Kidney (tissue), 14 donors: ENCODE results near the gene PCGF6. TPM values are rescaled to one million over a fixed set of nuclear protein-coding genes. Genes with fewer than 3 reads are reported as not detected.

Source experiments
- DNase-seq, 5 donors: peaks; one replicate each; pipeline ENCODE4 v3.0.0-alpha.2; 2013 to 2020
- FAIRE-seq: peaks from 2 replicates; lab custom pipeline; 2012; peaks lifted over from hg19 to GRCh38; lab: Jason Lieb, UNC
- H3K27ac ChIP-seq, 2 donors: one replicate each; pipeline ENCODE4 v1.7.0; 2013; ENCODE audit warnings: low read depth in 2 of 2, low read length in 2 of 2, inconsistent platforms in 1 of 2
- H3K27me3 ChIP-seq: one replicate; pipeline ENCODE4 v1.7.1; 2013; ENCODE audit warnings: low read length, inconsistent platforms; ENCODE audit not compliant: control insufficient read depth, insufficient read depth
- H3K36me3 ChIP-seq, 3 donors: one replicate each; pipeline versions ENCODE4 v1.7.0 to v1.7.1; 2013; ENCODE audit warnings: low read length in 3 of 3, control low read depth in 1 of 3, inconsistent platforms in 1 of 3; ENCODE audit not compliant: insufficient read depth in 3 of 3, control insufficient read depth in 2 of 3
- H3K4me1 ChIP-seq, 3 donors: one replicate each; pipeline versions ENCODE4 v1.7.0 to v1.7.1; 2013; ENCODE audit warnings: low read length in 3 of 3, inconsistent platforms in 1 of 3, low read depth in 1 of 3; ENCODE audit not compliant: control insufficient read depth in 2 of 3, insufficient read depth in 2 of 3
- H3K4me3 ChIP-seq, 3 donors: one replicate each; pipeline versions ENCODE4 v1.7.0 to v1.8.1; 2013; ENCODE audit warnings: low read length in 3 of 3, control low read depth in 1 of 3, inconsistent platforms in 1 of 3
- H3K9ac ChIP-seq, 3 donors: one replicate each; pipeline versions ENCODE4 v1.7.0 to v1.7.1; 2013; ENCODE audit warnings: low read length in 3 of 3, control low read depth in 1 of 3, inconsistent platforms in 1 of 3
- H3K9me3 ChIP-seq, 3 donors: one replicate each; pipeline versions ENCODE4 v1.7.0 to v1.7.1; 2013; ENCODE audit warnings: low read length in 3 of 3, control low read depth in 1 of 3, inconsistent platforms in 1 of 3; ENCODE audit not compliant: control insufficient read depth in 2 of 3, insufficient read depth in 1 of 3
- CTCF ChIP-seq: IDR thresholded peaks from 3 replicates; pipeline ENCODE4 v1.5.1; 2012; ENCODE audit warnings: mild to moderate bottlenecking, moderate library complexity, borderline replicate concordance; ENCODE audit not compliant: insufficient read depth; ENCODE audit errors: extremely low read depth
- intact Hi-C: fragments of 100-400 bp; cut with DNase I; formaldehyde crosslinking; loops from one replicate; pipeline ENCODE4 v1.11.1; 2022
- polyA plus RNA-seq: library from polyadenylated mRNA; stranded (reverse); fragments of 350-450 nt; fragmentation: Illumina TruSeq; extraction: RNeasy Lipid Tissue Mini Kit (QIAGEN cat#74804); gene quantifications from one replicate; pipeline ENCODE4 v1.2.3, GENCODE V29; 2014; ENCODE audit warnings: low read depth, low replicate concordance; ENCODE audit not compliant: insufficient read depth
- total RNA-seq: library from RNA; stranded (reverse); fragmentation: NEBNext Ultra II Directional; extraction: Animal tissue kit (Norgen Biotek cat#: 25700); gene quantifications from one replicate; pipeline ENCODE4 v1.2.1, GENCODE V29; 2021
- donor health status: control.
- donor health status: control.
- donor health status: control.
- donor health status: control.
- donor health status: control.
- donor health status: DM: yes; HTN: yes; CAD: no.
- donor health status: Normal renal cell carcinoma (clear cell type).

Gene PCGF6
- total and polyA plus RNA-seq, 2 donors from 2014 or later: 3.0 to 6.3 TPM

GRCh38 chr10:103382769-103383168 is 31.8 kb upstream of the PCGF6 start:
- Histone ChIP-seq H3K4me1 (no peaks in the 10 kb centered on the region), H3K9ac (no peak overlapping the region), H3K9me3 (no peaks in the 10 kb centered on the region), H3K4me3 (no peak overlapping the region), H3K27ac (no peak overlapping the region), H3K36me3 (peaks cover 0 to 16% (median 9%) of the 10 kb centered on the region in 3 donors), H3K27me3 (no peaks in the 10 kb centered on the region)
- DNase-seq: no peak
- FAIRE-seq: no peak
- TF ChIP-seq CTCF: no peak
- intact Hi-C loops: no loop called here

GRCh38 chr10:103374263-103374662 is 23.3 kb upstream of the PCGF6 start:
- Histone ChIP-seq H3K9me3 (no peaks in the 10 kb centered on the region), H3K4me3 (no peak overlapping the region), H3K4me1 (no peaks in the 10 kb centered on the region), H3K9ac (no peak overlapping the region), H3K36me3 (peaks cover 3 to 13% (median 12%) of the 10 kb centered on the region in 3 donors), H3K27ac (no peak overlapping the region), H3K27me3 (no peaks in the 10 kb centered on the region)
- no peak for FAIRE-seq
- no peak for TF ChIP-seq CTCF
- intact Hi-C loops: no loop called here
- DNase-seq: no peak

- Histone ChIP-seq H3K27me3 (no peaks in the 10 kb centered on the region), H3K9ac (no peak overlapping the region), H3K4me3 (no peak overlapping the region), H3K9me3 (no peaks in the 10 kb centered on the region), H3K36me3 (peaks cover 3 to 13% (median 12%) of the 10 kb centered on the region in 3 donors), H3K4me1 (no peaks in the 10 kb centered on the region), H3K27ac (no peak overlapping the region)
- DNase-seq (no peak), FAIRE-seq (no peak)
- TF ChIP-seq CTCF: no peak
- intact Hi-C loops: no loop called here
Observed at GRCh38 chr10:103373544-103373943, 22.6 kb upstream of the PCGF6 start.
